CD14-positive monocyte (primary cell): ENCODE results near the gene NUP58. TPM values are rescaled to one million over a fixed set of nuclear protein-coding genes. Genes with fewer than 3 reads are reported as not detected.
A peak's percentile ranks its signal among the peaks of the same experiment; 100 is the strongest.

ENCODE experiments used
- DNase-seq, 3 donors: peaks; one replicate each; pipeline ENCODE4 v3.0.0-alpha.2; 2011 to 2022
- H2AFZ ChIP-seq: 2 replicates; pipeline ENCODE4 v1.6.0; 2012; ENCODE audit warnings: mild to moderate bottlenecking, low read depth, low read length, inconsistent platforms; ENCODE audit not compliant: insufficient read depth, poor library complexity, severe bottlenecking
- H3K27ac ChIP-seq, 2 donors: 1 replicate in 1 of 2; 2 replicates in 1 of 2; pipeline ENCODE4 v1.5.1; 2012 to 2013; ENCODE audit warnings: low read length in 2 of 2, control low read depth in 1 of 2, inconsistent platforms in 1 of 2, low read depth in 1 of 2, mild to moderate bottlenecking in 1 of 2
- H3K27me3 ChIP-seq, 2 donors: one replicate each; pipeline versions ENCODE4 v1.6.0 to v1.6.1; 2011 to 2013; ENCODE audit warnings: low read length in 2 of 2; ENCODE audit not compliant: control insufficient read depth in 2 of 2, insufficient read depth in 2 of 2
- H3K36me3 ChIP-seq, 2 donors: replicated peaks in 1 of 2; 1 replicate in 1 of 2; 2 replicates in 1 of 2; pipeline versions ENCODE4 v1.5.1 to v1.6.1; 2012 to 2013; ENCODE audit warnings: low read length in 2 of 2, control low read depth in 1 of 2, inconsistent platforms in 1 of 2, mild to moderate bottlenecking in 1 of 2; ENCODE audit not compliant: insufficient read depth in 2 of 2, control insufficient read depth in 1 of 2
- H3K4me1 ChIP-seq, 2 donors: 1 replicate in 1 of 2; 2 replicates in 1 of 2; pipeline versions ENCODE4 v1.5.1 to v1.6.1; 2012 to 2013; ENCODE audit warnings: low read length in 2 of 2, control low read depth in 1 of 2, inconsistent platforms in 1 of 2, mild to moderate bottlenecking in 1 of 2, moderate library complexity in 1 of 2; ENCODE audit not compliant: insufficient read depth in 2 of 2, control insufficient read depth in 1 of 2
- H3K4me2 ChIP-seq: replicated peaks from 2 replicates; pipeline ENCODE3; 2012; ENCODE audit warnings: low read length, moderate library complexity, mild to moderate bottlenecking; ENCODE audit not compliant: poor library complexity, severe bottlenecking; ENCODE audit errors: extremely low read depth
- H3K4me3 ChIP-seq, 3 experiments: fragments of 200-600 bp in 1 of 3; sonication (generic) in 1 of 3; replicated peaks in 1 of 3; 1 replicate in 2 of 3; 2 replicates in 1 of 3; pipeline ENCODE4 v1.5.1; 2011 to 2013; ENCODE audit warnings: low read length in 3 of 3, mild to moderate bottlenecking in 3 of 3, control low read depth in 2 of 3, low read depth in 2 of 3, inconsistent platforms in 1 of 3, moderate library complexity in 1 of 3
- H3K79me2 ChIP-seq: 2 replicates; pipeline ENCODE4 v1.6.0; 2012; ENCODE audit warnings: mild to moderate bottlenecking, control low read depth, inconsistent platforms, low read length, moderate library complexity; ENCODE audit not compliant: insufficient read depth
- H3K9ac ChIP-seq: 2 replicates; pipeline ENCODE4 v1.6.0; 2017; ENCODE audit warnings: low read length, mild to moderate bottlenecking; ENCODE audit not compliant: insufficient read depth, poor library complexity, severe bottlenecking
- H3K9me3 ChIP-seq, 2 donors: replicated peaks in 1 of 2; 1 replicate in 1 of 2; 2 replicates in 1 of 2; pipeline versions ENCODE4 v1.5.1 to v1.6.1; 2012 to 2013; ENCODE audit warnings: low read length in 2 of 2, control low read depth in 1 of 2; ENCODE audit not compliant: control insufficient read depth in 1 of 2, insufficient read depth in 1 of 2
- H4K20me1 ChIP-seq: 2 replicates; pipeline ENCODE4 v1.6.0; 2012; ENCODE audit warnings: mild to moderate bottlenecking, low read length, control low read depth, moderate library complexity; ENCODE audit not compliant: insufficient read depth
- H3K27ac Mint-ChIP-seq, 7 donors: one replicate each; pipeline ENCODE4 v1.8.0; 2020; ENCODE audit warnings: mild to moderate bottlenecking in 7 of 7, mixed read lengths in 7 of 7, moderate library complexity in 6 of 7, inconsistent platforms in 2 of 7
- H3K27me3 Mint-ChIP-seq, 3 donors: one replicate each; pipeline ENCODE4 v1.8.0; 2021 to 2022; ENCODE audit warnings: low read depth in 3 of 3, mild to moderate bottlenecking in 3 of 3, mixed read lengths in 3 of 3, moderate library complexity in 3 of 3, inconsistent platforms in 1 of 3
- H3K36me3 Mint-ChIP-seq, 2 donors: one replicate each; pipeline ENCODE4 v1.8.0; 2020; ENCODE audit warnings: mixed read lengths in 2 of 2, inconsistent platforms in 1 of 2, mild to moderate bottlenecking in 1 of 2
- H3K4me1 Mint-ChIP-seq: one replicate; pipeline ENCODE4 v1.8.0; 2020; ENCODE audit warnings: mild to moderate bottlenecking, mixed read lengths
- H3K4me3 Mint-ChIP-seq, 2 donors: one replicate each; pipeline ENCODE4 v1.8.0; 2020; ENCODE audit warnings: mild to moderate bottlenecking in 2 of 2, mixed read lengths in 2 of 2, moderate library complexity in 1 of 2
- H3K9me3 Mint-ChIP-seq, 7 donors: one replicate each; pipeline ENCODE4 v1.8.0; 2020 to 2022; ENCODE audit warnings: mixed read lengths in 7 of 7, mild to moderate bottlenecking in 6 of 7, moderate library complexity in 6 of 7, inconsistent platforms in 2 of 7
- WGBS: methylation state at CpG from one replicate; pipeline ENCODE4 v1.1.5; 2013; ENCODE audit warnings: missing lambda C conversion rate; ENCODE audit not compliant: insufficient coverage; 5-methylcytosine and 5-hydroxymethylcytosine counted together
- intact Hi-C, 2 donors: fragments of 100-400 bp; cut with micrococcal nuclease; formaldehyde crosslinking; loops; one replicate each; pipeline versions ENCODE4 v1.15.0 to v1.15.1; 2023
- polyA plus RNA-seq, 3 donors: library from polyadenylated mRNA; depleted of rRNA in 1 of 3; unstranded in 2 of 3; stranded (reverse) in 1 of 3; fragments of 300-500 nt in 2 of 3; fragments of >200 nt in 1 of 3; fragmentation: Illumina TruSeq in 2 of 3; gene quantifications; 1 replicate in 2 of 3; 2 replicates in 1 of 3; pipeline ENCODE4 v1.2.3, GENCODE V29; 2012 to 2021
- TF ChIP-seq, protein P1 (sequence below): fragments of 200-600 bp; IDR thresholded peaks from one replicate; pipeline ENCODE4 v1.8.0; 2022; ENCODE audit warnings: antibody characterized with exemption, mild to moderate bottlenecking

NUP58 gene
- polyA plus RNA-seq, 3 donors = 21.5 to 26.3 (median 25.1) TPM

DNA sequence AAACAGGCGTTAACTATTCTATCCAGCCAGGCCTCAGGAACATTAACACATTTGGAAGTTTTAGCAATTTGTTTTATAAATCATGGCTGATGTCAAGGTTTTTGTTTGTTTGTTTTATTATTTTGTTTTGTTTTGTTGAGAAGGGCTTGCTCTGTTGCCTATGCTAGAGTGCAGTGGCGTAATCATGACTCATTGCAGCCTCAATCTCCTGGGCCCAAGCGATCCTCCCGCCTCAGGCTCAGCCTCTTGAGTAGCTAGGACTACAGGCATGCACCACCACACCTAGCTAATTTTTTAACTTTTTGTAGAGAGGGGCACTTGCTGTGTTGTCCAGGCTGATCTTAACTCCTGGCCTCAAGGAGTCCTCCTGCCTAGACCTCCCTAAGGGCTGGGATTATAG is 28.3 kb downstream of the NUP58 start:
- TF ChIP-seq, protein P1, sequence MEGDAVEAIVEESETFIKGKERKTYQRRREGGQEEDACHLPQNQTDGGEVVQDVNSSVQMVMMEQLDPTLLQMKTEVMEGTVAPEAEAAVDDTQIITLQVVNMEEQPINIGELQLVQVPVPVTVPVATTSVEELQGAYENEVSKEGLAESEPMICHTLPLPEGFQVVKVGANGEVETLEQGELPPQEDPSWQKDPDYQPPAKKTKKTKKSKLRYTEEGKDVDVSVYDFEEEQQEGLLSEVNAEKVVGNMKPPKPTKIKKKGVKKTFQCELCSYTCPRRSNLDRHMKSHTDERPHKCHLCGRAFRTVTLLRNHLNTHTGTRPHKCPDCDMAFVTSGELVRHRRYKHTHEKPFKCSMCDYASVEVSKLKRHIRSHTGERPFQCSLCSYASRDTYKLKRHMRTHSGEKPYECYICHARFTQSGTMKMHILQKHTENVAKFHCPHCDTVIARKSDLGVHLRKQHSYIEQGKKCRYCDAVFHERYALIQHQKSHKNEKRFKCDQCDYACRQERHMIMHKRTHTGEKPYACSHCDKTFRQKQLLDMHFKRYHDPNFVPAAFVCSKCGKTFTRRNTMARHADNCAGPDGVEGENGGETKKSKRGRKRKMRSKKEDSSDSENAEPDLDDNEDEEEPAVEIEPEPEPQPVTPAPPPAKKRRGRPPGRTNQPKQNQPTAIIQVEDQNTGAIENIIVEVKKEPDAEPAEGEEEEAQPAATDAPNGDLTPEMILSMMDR = no peak
- Histone ChIP-seq H3K9me3 (no peaks in the 10 kb centered on the region), H3K4me2 (no peak overlapping the region), H4K20me1 (peaks cover 13% of the 10 kb centered on the region), H2AFZ (no peak overlapping the region), H3K9ac (no peak overlapping the region), H3K79me2 (no peaks in the 10 kb centered on the region), H3K4me1 (no peaks in the 10 kb centered on the region), H3K4me3 (no peak overlapping the region), H3K27me3 (no peaks in the 10 kb centered on the region), H3K36me3 (peaks cover 95 to 100% of the 10 kb centered on the region in 2 donors), H3K27ac (peak overlapping the region in 1 of 2 donors; percentile 20)
- H3K4me1 Mint-ChIP-seq = no peaks in the 10 kb centered on the region
- WGBS = 82% methylated on average over 3 of the region's 4 CpGs
- H3K27me3 Mint-ChIP-seq = no peaks in the 10 kb centered on the region
- H3K27ac Mint-ChIP-seq = peak overlapping the region in 1 of 7 donors; percentile 7
- H3K36me3 Mint-ChIP-seq = peaks cover 79 to 90% of the 10 kb centered on the region in 2 donors
- H3K9me3 Mint-ChIP-seq = no peaks in the 10 kb centered on the region
- intact Hi-C loops = no loop called here
- H3K4me3 Mint-ChIP-seq = no peak overlapping the region
- DNase-seq = peak in 1 of 3 donors; percentile 33

DNA sequence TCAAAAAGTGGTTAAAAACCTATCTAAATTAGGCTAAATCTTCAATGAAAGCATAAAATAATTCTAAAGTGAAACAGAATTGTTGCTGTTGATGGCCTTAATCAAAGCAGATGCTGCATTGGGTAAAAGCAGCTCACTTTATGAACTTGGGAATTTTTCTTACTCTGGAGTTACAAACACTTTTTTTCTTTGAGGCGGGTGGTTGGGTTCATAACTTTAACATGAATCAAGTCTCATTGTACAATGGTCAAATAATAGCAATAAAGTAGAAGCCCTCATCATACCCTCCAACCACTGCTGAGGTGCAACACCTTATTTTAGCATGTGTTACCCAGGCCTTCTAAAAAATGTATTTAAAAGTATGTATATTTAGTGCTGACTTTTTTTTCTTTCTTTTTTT is 29.1 kb downstream of the NUP58 start:
- Histone ChIP-seq H3K27me3 (no peaks in the 10 kb centered on the region), H3K4me2 (no peak overlapping the region), H2AFZ (no peak overlapping the region), H3K4me1 (no peaks in the 10 kb centered on the region), H3K27ac (no peak overlapping the region), H4K20me1 (peaks cover 16% of the 10 kb centered on the region), H3K4me3 (no peak overlapping the region), H3K9me3 (no peaks in the 10 kb centered on the region), H3K36me3 (peaks cover 93 to 99% of the 10 kb centered on the region in 2 donors), H3K9ac (no peak overlapping the region), H3K79me2 (no peaks in the 10 kb centered on the region)
- Mint-ChIP-seq H3K9me3 (no peaks in the 10 kb centered on the region), H3K27me3 (no peaks in the 10 kb centered on the region), H3K36me3 (peaks cover 72 to 86% of the 10 kb centered on the region in 2 donors), H3K27ac (peak overlapping the region in 1 of 7 donors; percentile 54), H3K4me1 (no peaks in the 10 kb centered on the region), H3K4me3 (no peak overlapping the region)
- intact Hi-C loops = no loop called here
- no CpG with 5 or more reads among the region's 1 CpG for WGBS
- no peak for DNase-seq
- TF ChIP-seq, protein P1 = no peak
